ENCODE measurements around the gene RTN1. TPM values are rescaled to one million over a fixed set of nuclear protein-coding genes. Genes with fewer than 3 reads are reported as not detected.

The RTN1 gene
- total and polyA plus RNA-seq, 2 experiments from 2014 or later, result 4.2 to 4.3 TPM

DNA sequence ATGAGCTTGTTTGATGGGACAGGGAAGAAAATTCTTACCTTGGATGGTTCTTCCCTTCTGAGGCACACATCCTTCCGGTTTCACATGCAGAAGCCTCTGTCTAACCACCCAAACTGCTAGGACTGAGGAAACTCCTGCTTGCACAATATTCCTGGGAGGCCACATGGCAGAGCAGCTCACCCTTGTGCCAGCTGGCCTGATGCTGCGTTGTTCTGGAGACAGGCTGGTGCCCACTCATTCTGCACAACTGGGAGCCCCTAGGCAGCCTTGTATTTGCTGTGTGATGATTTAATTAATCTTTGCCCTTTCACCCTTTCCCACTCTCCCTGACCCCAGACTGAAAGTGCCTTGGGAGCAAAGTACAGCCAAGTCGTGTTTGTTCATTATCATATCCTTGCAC is 130.8 kb downstream of the RTN1 start (continued):
- TF ChIP-seq, protein P1, sequence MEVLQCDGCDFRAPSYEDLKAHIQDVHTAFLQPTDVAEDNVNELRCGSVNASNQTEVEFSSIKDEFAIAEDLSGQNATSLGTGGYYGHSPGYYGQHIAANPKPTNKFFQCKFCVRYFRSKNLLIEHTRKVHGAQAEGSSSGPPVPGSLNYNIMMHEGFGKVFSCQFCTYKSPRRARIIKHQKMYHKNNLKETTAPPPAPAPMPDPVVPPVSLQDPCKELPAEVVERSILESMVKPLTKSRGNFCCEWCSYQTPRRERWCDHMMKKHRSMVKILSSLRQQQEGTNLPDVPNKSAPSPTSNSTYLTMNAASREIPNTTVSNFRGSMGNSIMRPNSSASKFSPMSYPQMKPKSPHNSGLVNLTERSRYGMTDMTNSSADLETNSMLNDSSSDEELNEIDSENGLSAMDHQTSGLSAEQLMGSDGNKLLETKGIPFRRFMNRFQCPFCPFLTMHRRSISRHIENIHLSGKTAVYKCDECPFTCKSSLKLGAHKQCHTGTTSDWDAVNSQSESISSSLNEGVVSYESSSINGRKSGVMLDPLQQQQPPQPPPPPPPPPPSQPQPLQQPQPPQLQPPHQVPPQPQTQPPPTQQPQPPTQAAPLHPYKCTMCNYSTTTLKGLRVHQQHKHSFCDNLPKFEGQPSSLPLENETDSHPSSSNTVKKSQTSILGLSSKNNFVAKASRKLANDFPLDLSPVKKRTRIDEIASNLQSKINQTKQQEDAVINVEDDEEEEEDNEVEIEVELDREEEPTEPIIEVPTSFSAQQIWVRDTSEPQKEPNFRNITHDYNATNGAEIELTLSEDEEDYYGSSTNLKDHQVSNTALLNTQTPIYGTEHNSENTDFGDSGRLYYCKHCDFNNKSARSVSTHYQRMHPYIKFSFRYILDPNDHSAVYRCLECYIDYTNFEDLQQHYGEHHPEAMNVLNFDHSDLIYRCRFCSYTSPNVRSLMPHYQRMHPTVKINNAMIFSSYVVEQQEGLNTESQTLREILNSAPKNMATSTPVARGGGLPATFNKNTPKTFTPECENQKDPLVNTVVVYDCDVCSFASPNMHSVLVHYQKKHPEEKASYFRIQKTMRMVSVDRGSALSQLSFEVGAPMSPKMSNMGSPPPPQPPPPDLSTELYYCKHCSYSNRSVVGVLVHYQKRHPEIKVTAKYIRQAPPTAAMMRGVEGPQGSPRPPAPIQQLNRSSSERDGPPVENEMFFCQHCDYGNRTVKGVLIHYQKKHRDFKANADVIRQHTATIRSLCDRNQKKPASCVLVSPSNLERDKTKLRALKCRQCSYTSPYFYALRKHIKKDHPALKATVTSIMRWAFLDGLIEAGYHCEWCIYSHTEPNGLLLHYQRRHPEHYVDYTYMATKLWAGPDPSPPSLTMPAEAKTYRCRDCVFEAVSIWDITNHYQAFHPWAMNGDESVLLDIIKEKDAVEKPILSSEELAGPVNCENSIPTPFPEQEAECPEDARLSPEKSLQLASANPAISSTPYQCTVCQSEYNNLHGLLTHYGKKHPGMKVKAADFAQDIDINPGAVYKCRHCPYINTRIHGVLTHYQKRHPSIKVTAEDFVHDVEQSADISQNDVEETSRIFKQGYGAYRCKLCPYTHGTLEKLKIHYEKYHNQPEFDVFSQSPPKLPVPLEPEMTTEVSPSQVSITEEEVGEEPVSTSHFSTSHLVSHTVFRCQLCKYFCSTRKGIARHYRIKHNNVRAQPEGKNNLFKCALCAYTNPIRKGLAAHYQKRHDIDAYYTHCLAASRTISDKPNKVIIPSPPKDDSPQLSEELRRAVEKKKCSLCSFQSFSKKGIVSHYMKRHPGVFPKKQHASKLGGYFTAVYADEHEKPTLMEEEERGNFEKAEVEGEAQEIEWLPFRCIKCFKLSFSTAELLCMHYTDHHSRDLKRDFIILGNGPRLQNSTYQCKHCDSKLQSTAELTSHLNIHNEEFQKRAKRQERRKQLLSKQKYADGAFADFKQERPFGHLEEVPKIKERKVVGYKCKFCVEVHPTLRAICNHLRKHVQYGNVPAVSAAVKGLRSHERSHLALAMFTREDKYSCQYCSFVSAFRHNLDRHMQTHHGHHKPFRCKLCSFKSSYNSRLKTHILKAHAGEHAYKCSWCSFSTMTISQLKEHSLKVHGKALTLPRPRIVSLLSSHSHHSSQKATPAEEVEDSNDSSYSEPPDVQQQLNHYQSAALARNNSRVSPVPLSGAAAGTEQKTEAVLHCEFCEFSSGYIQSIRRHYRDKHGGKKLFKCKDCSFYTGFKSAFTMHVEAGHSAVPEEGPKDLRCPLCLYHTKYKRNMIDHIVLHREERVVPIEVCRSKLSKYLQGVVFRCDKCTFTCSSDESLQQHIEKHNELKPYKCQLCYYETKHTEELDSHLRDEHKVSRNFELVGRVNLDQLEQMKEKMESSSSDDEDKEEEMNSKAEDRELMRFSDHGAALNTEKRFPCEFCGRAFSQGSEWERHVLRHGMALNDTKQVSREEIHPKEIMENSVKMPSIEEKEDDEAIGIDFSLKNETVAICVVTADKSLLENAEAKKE (CRISPR knock-in tag; IDR thresholded peaks at IDR 0.05), result no peak
- TF ChIP-seq NANOG (IDR thresholded peaks at IDR 0.05; ENCODE audit: borderline replicate concordance) (no peak), EZH2phosphoT487 (IDR thresholded peaks at IDR 0.05; ENCODE audit: unreplicated experiment) (no peak), ZNF331 (CRISPR knock-in tag; IDR thresholded peaks at IDR 0.05; ENCODE audit: low read depth) (no peak), JUNB (IDR thresholded peaks at IDR 0.05; ENCODE audit: unreplicated experiment) (no peak)

DNA sequence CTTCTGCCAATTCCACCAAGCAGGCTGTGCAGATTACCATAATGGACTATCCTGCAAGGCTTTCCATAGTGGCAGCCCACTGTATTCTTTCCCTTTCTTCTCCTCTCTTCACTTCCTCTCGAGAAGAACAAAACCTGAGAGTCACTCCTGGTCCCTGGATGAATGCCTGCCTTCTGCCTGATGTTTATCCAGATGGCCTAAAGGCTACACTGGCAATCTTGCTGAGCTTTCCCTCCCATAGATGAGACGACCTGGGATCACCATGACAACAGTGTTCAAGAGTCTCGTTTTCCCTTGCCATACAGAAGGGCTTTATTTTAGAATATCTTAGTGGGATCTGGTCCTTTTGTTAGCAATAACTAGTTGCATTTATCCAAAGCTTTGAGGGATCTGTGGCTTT is 142.3 kb downstream of the RTN1 start:
- Histone ChIP-seq H3K36me3 (ENCODE audit: insufficient read depth) (no peaks in the 10 kb centered on the region), H3K4me1 (ENCODE audit: insufficient read depth) (no peaks in the 10 kb centered on the region), H3F3A (replicated peaks; ENCODE audit: low read depth) (no peaks in the 10 kb centered on the region), H3K27ac (ENCODE audit: low read depth) (no peak overlapping the region), H4K20me1 (replicated peaks; ENCODE audit: insufficient read depth) (no peaks in the 10 kb centered on the region), H2AFZ (no peak overlapping the region), H3K79me2 (replicated peaks; ENCODE audit: insufficient read depth) (no peaks in the 10 kb centered on the region), H3K4me2 (no peak overlapping the region), H3K4me3 (no peak overlapping the region), H3K27me3 (ENCODE audit: insufficient read depth) (no peaks in the 10 kb centered on the region), H3K9me2 (ENCODE audit: insufficient read depth) (peaks cover 6% of the 10 kb centered on the region; the same call in 1 of the 2 replicates)
- no peak for ATAC-seq
- no peak for DNase-seq (ENCODE audit: low spot score)
- no peak overlapping the region for H3K4me3 Mint-ChIP-seq
- H3K36me3 Mint-ChIP-seq (ENCODE audit: low read depth), result no peaks in the 10 kb centered on the region; the same call in 2 of the 3 replicates
- no peaks in the 10 kb centered on the region; the same call in 2 of the 3 replicates for H3K9me3 Mint-ChIP-seq
- no peaks in the 10 kb centered on the region for H3K4me1 Mint-ChIP-seq
- no peak overlapping the region for H3K27ac Mint-ChIP-seq
- H3K27me3 Mint-ChIP-seq (ENCODE audit: insufficient read depth, low read depth, poor library complexity), result peaks cover 6% of the 10 kb centered on the region
- TF ChIP-seq CREB1 (CRISPR knock-in tag; IDR thresholded peaks at IDR 0.05; ENCODE audit: low read depth) (no peak), ZNF331 (CRISPR knock-in tag; IDR thresholded peaks at IDR 0.05; ENCODE audit: low read depth) (no peak), NANOG (IDR thresholded peaks at IDR 0.05; ENCODE audit: borderline replicate concordance) (no peak), EZH2 (IDR thresholded peaks at IDR 0.05; ENCODE audit: low read depth, unreplicated experiment) (no peak)
- TF ChIP-seq, protein P2, sequence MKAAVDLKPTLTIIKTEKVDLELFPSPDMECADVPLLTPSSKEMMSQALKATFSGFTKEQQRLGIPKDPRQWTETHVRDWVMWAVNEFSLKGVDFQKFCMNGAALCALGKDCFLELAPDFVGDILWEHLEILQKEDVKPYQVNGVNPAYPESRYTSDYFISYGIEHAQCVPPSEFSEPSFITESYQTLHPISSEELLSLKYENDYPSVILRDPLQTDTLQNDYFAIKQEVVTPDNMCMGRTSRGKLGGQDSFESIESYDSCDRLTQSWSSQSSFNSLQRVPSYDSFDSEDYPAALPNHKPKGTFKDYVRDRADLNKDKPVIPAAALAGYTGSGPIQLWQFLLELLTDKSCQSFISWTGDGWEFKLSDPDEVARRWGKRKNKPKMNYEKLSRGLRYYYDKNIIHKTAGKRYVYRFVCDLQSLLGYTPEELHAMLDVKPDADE (IDR thresholded peaks at IDR 0.05), result no peak
- TF ChIP-seq, protein P1 (CRISPR knock-in tag; IDR thresholded peaks at IDR 0.05), result no peak
